WI38 (cell line): ENCODE results near the gene LGALS3BP.

Experiments used
- H3K4me3 ChIP-seq: 2 replicates; pipeline ENCODE4 v1.5.1; 2011; ENCODE audit warnings: low read depth, mild to moderate bottlenecking, control low read depth, low read length
- TF ChIP-seq, protein P1 (sequence below): IDR thresholded peaks from 2 replicates; pipeline ENCODE4 v1.5.1; 2012; ENCODE audit warnings: low read depth, mild to moderate bottlenecking, control low read depth, low read length

LGALS3BP gene

DNA sequence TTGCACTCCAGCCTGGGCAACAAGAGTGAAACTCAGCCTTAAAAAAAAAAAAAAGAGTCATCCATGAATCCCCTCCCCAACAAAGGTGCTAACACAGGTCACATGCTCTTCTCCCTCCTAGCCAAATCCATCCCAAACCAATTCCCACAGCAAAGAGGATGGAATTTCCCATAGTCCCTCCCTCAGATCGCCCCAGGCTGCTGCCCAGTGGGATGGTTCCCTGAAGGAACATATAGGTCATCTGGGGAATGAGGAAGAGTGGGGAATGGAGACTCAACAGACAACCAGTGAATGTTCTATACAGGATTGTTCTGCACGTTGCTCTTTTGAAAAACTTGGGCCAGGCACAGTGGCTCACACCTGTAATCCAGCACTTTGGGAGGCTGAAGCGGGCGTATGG, 18.2 kb downstream of the LGALS3BP start:
- no peak overlapping the region for H3K4me3 ChIP-seq
- TF ChIP-seq, protein P1, sequence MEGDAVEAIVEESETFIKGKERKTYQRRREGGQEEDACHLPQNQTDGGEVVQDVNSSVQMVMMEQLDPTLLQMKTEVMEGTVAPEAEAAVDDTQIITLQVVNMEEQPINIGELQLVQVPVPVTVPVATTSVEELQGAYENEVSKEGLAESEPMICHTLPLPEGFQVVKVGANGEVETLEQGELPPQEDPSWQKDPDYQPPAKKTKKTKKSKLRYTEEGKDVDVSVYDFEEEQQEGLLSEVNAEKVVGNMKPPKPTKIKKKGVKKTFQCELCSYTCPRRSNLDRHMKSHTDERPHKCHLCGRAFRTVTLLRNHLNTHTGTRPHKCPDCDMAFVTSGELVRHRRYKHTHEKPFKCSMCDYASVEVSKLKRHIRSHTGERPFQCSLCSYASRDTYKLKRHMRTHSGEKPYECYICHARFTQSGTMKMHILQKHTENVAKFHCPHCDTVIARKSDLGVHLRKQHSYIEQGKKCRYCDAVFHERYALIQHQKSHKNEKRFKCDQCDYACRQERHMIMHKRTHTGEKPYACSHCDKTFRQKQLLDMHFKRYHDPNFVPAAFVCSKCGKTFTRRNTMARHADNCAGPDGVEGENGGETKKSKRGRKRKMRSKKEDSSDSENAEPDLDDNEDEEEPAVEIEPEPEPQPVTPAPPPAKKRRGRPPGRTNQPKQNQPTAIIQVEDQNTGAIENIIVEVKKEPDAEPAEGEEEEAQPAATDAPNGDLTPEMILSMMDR, result no peak

DNA sequence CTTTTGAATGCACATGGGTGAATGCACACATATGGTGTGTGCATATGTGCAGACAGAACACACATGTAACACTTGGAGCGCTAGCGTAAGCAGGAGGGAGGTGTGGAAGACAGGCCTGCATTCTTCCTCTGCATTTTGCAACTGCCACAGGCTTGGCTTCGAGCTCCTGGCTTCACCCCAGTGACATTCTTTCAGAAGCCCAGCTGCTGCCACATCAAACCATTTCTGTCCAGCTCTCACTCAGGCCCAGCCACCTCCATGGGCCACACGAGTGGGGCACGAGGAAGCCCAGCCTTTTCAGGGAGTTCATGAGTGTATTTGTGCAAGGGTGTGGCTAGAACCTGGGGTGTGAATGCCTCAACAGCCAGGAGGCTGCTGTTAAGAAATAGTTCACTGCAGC, 18.8 kb downstream of the LGALS3BP start:
- TF ChIP-seq, protein P1, result no peak
- no peak overlapping the region for H3K4me3 ChIP-seq

DNA sequence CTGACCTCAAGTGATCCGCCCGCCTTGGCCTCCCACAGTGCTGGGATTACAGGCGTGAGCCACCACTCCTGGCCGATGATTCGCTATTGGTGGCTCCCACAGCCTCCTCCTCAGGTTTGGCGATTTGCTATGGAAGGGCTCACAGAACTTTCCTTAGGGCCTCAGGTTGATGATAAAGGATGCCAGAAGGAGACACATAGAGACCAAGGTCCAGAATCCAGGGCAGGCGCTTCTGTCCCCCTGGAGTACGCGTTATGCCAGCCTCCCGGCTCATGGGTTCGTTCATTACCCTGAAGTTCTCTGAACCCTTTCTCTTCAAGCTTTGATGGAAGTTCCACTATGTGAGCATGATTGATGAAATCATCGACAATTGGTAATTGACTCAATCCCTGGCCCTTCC, 19.9 kb downstream of the LGALS3BP start:
- no peak overlapping the region for H3K4me3 ChIP-seq
- TF ChIP-seq, protein P1, result no peak

DNA sequence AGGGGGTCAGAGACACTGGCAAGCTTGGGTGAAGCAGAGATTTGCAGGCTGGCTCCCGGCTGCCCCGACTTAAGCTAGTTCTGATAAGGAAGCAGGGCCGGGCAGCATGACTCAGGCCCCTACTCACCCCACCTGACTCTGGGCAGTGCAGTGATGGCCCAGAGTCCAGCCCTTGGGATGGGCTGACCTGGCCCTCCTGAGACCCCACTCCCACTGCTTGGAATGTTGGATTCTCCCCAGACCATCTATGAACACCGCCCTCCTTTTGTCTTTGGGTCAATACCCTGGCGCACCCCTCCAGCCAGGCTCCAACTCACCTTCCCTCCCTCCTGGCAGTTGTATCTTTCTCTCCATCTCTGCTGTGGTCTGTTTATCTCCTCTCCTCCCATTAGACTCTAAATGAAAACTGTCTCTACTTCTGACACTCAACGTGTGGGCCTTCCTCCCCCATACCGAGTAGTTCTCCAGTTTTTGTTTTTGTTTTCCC, 21.0 kb downstream of the LGALS3BP start:
- no peak overlapping the region for H3K4me3 ChIP-seq
- TF ChIP-seq, protein P1, result no peak

DNA sequence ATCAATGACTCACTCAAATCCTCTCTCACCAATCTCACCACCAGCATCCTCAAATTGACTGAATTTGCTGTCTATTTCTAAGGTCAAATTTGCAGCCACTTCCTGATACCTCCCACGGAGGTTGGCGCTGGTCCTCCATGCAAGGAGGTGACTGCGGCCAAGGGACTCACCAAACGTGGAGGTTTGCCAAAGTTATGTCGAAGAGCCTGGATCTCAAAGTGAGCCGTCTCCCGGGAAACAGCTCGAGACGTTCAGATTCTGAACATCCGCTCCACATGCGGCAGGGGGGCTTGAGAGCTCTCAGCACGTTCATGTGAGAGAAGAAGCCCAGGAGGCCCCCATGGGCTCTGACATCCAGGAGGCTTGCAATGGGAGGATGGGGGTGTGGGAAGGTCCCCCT, 22.6 kb downstream of the LGALS3BP start:
- no peak overlapping the region for H3K4me3 ChIP-seq
- TF ChIP-seq, protein P1, result no peak

DNA sequence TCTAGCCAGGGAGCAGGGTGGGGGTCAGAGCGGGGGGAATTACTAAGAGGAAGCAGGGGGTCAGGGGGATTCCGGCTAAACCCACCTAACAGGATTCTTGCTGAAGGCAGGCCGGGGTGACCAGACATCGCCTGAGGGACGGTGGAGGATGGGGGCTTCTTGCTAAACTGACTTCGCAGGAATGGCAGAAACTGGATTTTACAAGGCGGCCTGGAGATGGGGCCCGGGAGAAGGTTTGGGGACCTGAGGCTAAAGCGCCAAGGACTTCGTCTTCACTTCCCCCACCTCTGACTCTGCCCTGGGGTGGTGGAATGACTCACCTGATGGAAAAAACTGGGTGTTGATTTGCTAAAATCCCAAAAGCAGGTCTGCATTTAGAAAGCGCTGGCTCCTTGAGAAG, 23.5 kb downstream of the LGALS3BP start:
- TF ChIP-seq, protein P1, result no peak

DNA sequence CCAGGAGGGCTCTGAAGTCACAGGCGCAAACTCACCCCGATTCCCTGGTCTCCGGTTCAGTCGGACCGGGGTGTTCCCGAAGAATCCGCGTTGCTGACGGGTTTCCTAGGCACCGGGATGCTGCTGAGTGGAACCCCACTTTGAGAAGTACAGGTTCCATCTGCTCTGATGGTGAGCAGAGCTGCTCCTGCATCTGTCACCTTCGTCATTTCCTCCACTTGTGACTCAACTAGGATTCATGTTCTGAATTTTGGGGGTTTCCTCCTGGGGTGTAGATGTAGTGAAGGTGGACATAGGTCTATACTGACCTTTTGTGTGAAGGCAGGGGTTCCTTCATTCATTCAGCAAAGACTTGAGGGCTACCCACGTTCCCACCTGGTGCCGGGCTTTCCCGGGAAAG, 25.0 kb downstream of the LGALS3BP start:
- TF ChIP-seq, protein P1, result no peak
- H3K4me3 ChIP-seq, result no peak overlapping the region

More for the DNA sequence above, 23.5 kb downstream of the LGALS3BP start:
- no peak overlapping the region for H3K4me3 ChIP-seq
